Activated naive CD8-positive, alpha-beta T cell (primary cell): Measurements from ENCODE around the gene HNRNPH2.

Experiments used
- H3K27ac Mint-ChIP-seq: one replicate; pipeline ENCODE4 v1.8.0; 2021; ENCODE audit warnings: mixed read lengths
- H3K27me3 Mint-ChIP-seq: one replicate; pipeline ENCODE4 v1.8.0; 2021; ENCODE audit warnings: mixed read lengths
- H3K36me3 Mint-ChIP-seq: one replicate; pipeline ENCODE4 v1.8.0; 2021; ENCODE audit warnings: mixed read lengths
- H3K4me1 Mint-ChIP-seq: one replicate; pipeline ENCODE4 v1.8.0; 2021; ENCODE audit warnings: low read depth, mixed read lengths
- H3K4me3 Mint-ChIP-seq: one replicate; pipeline ENCODE4 v1.8.0; 2021; ENCODE audit warnings: mild to moderate bottlenecking, mixed read lengths
- H3K9me3 Mint-ChIP-seq: one replicate; pipeline ENCODE4 v1.8.0; 2021; ENCODE audit warnings: low read depth, mixed read lengths

Gene HNRNPH2

DNA sequence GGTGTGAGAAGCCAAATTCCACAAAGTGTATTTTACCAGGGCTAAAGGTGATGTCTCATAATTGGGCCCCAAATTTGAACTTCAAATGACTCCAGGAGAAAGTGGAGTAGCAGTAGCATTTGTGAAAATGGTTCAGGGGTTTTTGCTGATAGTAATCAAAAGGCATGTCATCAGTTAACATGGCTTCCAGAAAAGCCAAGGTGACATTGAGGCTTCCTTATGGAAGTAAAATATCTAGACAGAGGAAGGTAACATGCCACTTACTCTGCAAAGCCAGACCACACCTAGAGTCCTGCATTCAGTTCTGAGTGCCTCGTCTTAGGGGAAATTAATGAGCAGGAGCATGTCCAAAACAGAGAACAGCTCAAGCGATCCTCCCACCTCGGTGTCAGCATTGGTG, 19.4 kb upstream of the HNRNPH2 start:
- Mint-ChIP-seq H3K9me3 (no peaks in the 10 kb centered on the region), H3K27ac (no peak overlapping the region), H3K4me1 (peaks cover 10% of the 10 kb centered on the region), H3K4me3 (no peak overlapping the region), H3K27me3 (no peaks in the 10 kb centered on the region), H3K36me3 (peaks cover 17% of the 10 kb centered on the region)

DNA sequence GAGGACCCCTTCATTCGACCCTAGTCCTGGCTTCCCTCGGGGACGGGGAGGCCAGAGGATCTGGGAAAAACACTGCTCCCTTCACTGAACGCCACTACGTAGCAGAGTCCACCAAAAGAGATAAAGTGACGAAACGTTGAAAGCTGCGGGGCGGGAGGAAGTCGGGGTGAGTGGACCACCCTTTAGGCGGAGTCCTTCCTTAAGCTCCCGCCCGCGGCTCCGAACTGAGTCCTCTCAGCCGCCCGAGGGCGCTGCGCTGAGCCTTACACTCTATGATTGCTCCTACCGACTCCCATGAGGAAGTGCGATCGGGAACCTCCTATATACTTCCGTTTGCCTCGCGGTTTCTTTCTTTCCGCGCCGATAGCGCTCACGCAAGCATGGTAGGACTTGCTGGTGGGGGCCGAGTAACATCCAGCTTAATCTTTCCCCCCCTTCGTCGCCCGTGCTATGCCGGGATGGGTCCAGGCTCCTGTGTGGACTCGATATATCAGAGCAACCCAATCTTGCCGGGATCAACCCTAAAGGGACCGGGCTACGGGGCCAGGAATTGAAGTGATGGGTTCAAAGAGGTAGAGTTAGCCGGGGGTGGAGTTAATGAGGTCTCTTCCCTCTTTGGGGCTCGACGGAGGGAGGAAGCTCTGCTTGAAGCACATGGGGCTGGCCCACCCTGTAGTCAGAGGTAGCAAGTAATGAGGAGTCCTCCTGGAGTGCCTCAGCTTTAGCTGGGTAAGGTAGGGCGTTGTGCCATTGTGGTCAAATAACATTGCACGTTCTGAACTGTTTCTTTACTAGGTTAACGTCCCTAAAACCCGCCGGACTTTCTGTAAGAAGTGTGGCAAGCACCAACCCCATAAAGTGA, 17.1 kb upstream of the HNRNPH2 start, which contains the start of gene RPL36A:
RPL36A (plus strand) TSS at position 348 of the 862 bp plus-strand sequence; CDS start at position 381, 33 bp downstream.
- Mint-ChIP-seq H3K27me3 (no peaks in the 10 kb centered on the region), H3K4me1 (peaks cover 16% of the 10 kb centered on the region), H3K4me3 (peak within 1 kb of the TSS; percentile 95), H3K36me3 (peaks cover 23% of the 10 kb centered on the region), H3K9me3 (no peaks in the 10 kb centered on the region), H3K27ac (peak within 1 kb of the TSS; percentile 99)

DNA sequence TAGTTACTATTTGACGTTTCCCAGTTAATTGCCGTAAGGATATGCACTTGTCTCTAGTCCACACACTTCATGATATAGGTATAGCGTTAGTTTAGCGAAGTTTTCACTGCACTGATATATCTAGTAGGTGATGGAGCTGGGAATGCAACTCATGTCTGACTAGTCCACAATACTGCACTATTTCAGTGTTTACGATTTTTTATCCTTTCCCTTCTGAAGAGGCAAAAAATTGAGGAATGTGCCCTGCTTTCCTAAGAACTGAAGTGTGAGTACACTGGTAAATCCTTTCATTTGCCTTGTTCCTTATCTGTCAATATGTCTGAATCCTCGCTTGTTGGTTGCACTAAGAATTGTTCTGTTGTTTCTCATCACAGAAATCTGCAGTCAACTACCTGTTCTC, 16.2 kb upstream of the HNRNPH2 start:
- H3K36me3 Mint-ChIP-seq = peaks cover 23% of the 10 kb centered on the region
- H3K4me3 Mint-ChIP-seq = peak overlapping the region; percentile 95

DNA sequence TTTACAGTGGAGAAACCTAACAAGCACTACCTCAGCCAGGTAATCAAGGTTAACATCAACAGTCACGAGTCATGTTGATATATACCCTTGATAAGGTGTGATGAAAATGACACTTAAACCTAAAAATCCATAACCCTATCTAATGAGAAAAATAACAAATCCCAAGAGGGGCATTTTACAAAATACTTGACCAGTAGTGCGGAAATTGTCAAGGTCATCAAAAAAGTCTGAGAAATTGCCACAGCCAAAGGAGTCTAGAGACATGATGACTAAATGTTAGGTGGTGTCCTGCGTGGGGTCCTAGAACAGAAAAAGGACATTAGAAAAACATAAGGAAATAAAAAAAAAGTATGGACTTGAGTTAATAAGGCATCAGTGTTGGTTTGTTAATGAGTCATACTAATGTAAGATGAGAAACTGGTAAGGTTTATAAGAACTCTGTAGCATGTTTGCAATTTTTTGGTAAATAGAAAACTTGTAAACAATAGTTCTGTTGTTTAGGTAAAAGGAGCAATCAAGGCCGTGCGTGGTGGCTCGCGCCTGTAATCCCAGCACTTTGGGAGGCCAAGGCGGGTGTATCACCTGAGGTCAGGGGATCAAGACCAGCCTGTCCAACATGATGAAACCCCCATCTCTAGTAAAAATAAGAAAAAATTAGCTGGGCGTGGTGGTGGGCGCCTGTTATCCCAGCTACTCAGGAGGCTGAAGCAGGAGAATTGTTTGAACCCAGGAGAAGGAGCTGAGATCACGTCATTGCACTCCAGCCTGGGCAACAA, 14.3 kb upstream of the HNRNPH2 start:
- peak overlapping the region; percentile 95 for H3K4me3 Mint-ChIP-seq
- H3K27ac Mint-ChIP-seq = peak overlapping the region; percentile 99
- no peaks in the 10 kb centered on the region for H3K9me3 Mint-ChIP-seq
- H3K4me1 Mint-ChIP-seq = peaks cover 16% of the 10 kb centered on the region
- H3K36me3 Mint-ChIP-seq = peaks cover 23% of the 10 kb centered on the region
- no peaks in the 10 kb centered on the region for H3K27me3 Mint-ChIP-seq

More for the DNA sequence above, 16.2 kb upstream of the HNRNPH2 start:
- Mint-ChIP-seq H3K27me3 (no peaks in the 10 kb centered on the region), H3K27ac (peak overlapping the region; percentile 99), H3K9me3 (no peaks in the 10 kb centered on the region), H3K4me1 (peaks cover 16% of the 10 kb centered on the region)

DNA sequence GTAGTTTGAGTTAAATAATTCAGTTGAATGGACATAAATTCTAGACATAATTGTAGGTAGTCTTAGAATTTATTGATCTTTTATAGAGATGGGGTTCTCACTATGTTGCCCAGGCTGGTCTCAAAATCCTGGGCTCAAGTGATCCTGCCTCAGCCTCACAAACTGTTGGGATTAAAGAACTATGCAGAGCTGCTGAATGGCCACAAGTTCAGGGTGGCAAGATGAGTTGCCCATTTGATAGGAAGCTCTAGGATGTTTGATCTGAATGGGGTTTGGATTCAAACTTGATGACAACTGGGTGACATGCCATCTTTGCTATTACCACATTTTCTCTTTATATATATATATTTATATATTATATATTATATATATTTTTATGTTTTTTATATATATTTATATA, 13.7 kb upstream of the HNRNPH2 start:
- H3K4me3 Mint-ChIP-seq = peak overlapping the region; percentile 95
- H3K27ac Mint-ChIP-seq = peak overlapping the region; percentile 99
- no peaks in the 10 kb centered on the region for H3K27me3 Mint-ChIP-seq
- H3K4me1 Mint-ChIP-seq = peaks cover 16% of the 10 kb centered on the region
- peaks cover 23% of the 10 kb centered on the region for H3K36me3 Mint-ChIP-seq
- H3K9me3 Mint-ChIP-seq = no peaks in the 10 kb centered on the region

DNA sequence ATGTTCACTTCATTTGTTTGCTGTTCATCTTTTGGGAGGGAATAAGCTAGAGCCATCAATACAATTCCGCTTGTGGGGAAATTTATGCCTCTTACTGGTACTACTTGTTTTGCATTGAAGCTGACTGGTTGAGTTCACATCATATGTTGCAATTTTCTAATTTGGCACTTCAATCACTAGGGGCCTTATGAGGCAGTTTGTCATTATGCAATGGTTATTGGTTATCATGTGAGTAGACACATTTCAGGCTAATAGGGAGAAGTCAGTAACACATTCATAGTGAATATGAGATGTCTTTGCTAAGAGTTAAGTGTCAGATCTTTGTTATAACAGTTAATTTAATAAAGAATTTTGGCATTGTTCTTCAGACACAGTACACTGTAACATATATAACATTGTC, 12.2 kb upstream of the HNRNPH2 start:
- peaks cover 28% of the 10 kb centered on the region for H3K36me3 Mint-ChIP-seq
- H3K27ac Mint-ChIP-seq = peak overlapping the region; percentile 64
- peak overlapping the region; percentile 38 for H3K4me3 Mint-ChIP-seq
- no peaks in the 10 kb centered on the region for H3K9me3 Mint-ChIP-seq
- H3K4me1 Mint-ChIP-seq = peaks cover 12% of the 10 kb centered on the region
- H3K27me3 Mint-ChIP-seq = no peaks in the 10 kb centered on the region

DNA sequence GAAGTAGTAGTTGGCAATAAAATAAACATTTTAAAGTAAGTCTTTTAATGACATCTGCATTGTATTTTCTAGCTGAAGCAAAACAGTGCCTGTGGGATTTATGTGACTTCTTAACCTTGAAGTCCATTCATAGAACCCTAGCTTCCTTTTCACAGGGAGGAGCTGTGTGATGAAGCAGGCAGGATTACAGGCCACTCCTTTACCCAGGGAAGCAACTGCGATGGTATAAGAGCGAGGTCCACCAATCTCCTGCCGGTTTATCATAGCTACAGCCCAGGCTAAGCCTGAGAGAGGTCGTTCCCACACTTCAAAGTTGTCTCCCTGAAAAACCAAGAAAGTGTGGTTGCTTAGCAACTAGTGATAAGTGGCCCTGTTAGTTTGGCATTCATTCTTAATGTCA, 10.2 kb upstream of the HNRNPH2 start:
- no peaks in the 10 kb centered on the region for H3K27me3 Mint-ChIP-seq
- H3K36me3 Mint-ChIP-seq = peaks cover 21% of the 10 kb centered on the region
- no peak overlapping the region for H3K4me3 Mint-ChIP-seq
- H3K9me3 Mint-ChIP-seq = no peaks in the 10 kb centered on the region
- H3K4me1 Mint-ChIP-seq = peaks cover 12% of the 10 kb centered on the region
- no peak overlapping the region for H3K27ac Mint-ChIP-seq

DNA sequence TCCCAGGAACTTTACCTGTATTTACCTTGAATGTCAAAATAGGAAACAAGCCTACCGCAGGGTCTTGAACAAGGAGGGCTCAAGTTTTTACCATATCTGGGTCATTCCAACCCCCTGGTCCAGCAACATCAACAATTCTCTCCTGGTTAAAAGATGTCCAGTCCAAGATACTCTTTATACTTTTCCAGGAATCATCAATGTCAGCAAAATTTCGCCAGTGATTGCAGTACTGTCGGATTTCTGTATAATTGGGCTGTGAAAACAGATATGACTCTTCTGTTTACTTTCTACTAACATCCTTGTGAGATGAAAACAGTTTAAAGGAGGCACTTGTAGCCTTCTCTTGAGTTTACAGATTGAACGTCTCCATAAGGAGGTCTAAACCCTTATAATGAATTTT, 9.3 kb upstream of the HNRNPH2 start:
- peaks cover 13% of the 10 kb centered on the region for H3K36me3 Mint-ChIP-seq
- H3K27ac Mint-ChIP-seq = no peak overlapping the region
- H3K27me3 Mint-ChIP-seq = no peaks in the 10 kb centered on the region
- H3K9me3 Mint-ChIP-seq = no peaks in the 10 kb centered on the region
- peaks cover 5% of the 10 kb centered on the region for H3K4me1 Mint-ChIP-seq
- H3K4me3 Mint-ChIP-seq = no peak overlapping the region

DNA sequence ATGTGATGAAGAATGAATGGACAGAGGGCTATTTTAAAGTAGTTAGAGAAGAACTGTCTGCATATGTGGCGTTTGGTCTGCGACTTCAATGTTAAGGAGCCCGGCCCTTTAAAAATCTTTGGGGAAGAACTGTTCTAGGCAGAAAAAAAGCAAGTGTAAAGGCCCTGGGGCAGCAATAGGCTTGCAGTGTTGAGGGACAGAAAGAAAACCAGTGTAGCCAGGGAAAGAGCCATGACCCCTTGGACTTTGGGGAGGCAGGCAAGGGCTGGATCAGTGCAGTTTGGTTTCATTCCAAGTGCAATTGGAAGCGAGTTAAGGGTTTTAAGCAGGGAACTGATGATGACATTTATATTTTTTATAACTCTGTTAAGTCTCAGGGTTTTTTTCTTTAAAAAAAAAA, 8.2 kb upstream of the HNRNPH2 start:
- H3K27ac Mint-ChIP-seq = no peak overlapping the region
- peaks cover 3% of the 10 kb centered on the region for H3K4me1 Mint-ChIP-seq
- H3K36me3 Mint-ChIP-seq = peaks cover 14% of the 10 kb centered on the region
- no peaks in the 10 kb centered on the region for H3K9me3 Mint-ChIP-seq
- no peak overlapping the region for H3K4me3 Mint-ChIP-seq
- no peaks in the 10 kb centered on the region for H3K27me3 Mint-ChIP-seq

DNA sequence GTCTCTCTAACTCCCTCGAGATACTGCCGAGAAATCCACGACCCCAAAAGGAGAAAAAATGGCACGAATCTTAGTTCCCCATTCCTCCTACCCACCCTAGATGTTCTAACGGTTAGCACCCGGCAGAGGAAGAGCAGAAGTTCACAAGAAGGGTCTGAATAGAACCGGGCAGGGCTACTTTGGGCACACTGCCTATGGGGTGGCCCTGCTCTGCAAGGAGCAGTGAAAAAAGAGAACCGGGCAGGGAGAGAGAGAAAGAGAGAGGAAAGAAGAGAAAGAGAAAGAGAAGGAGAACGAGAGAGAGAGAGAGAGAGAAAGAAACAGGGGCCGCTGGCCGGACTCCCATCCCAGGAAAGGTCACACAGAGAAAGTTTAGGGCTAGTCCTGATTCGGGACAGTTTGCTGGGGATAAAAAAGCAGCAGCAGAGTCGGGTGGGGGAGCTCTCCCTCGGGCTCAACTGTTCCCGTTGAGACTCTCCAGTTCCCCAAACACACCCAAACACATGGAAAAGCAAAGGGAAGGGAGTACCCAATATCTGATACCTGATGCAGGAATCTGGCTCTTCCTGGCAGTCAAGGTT, 765 bp upstream of the HNRNPH2 start:
- peaks cover 29% of the 10 kb centered on the region for H3K4me1 Mint-ChIP-seq
- H3K36me3 Mint-ChIP-seq = peaks cover 7% of the 10 kb centered on the region
- peak overlapping the region; percentile 97 for H3K4me3 Mint-ChIP-seq
- no peaks in the 10 kb centered on the region for H3K27me3 Mint-ChIP-seq
- no peaks in the 10 kb centered on the region for H3K9me3 Mint-ChIP-seq
- H3K27ac Mint-ChIP-seq = peak overlapping the region; percentile 98

DNA sequence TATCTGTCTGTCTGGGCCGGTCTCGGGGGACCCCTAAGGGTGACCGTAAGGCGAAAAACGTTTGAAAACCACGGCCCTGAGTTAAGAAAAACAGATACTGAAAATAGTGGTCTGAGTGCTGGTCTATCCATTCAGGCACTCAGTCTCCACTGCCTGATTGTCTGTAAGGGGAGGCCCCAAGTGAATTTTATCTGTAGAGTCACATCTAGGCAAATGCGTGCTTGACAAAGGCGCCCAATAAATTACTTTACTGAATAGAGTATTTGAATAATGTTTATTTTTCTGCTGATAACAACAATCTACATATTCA, 465 bp downstream of the HNRNPH2 start:
- peaks cover 9% of the 10 kb centered on the region for H3K36me3 Mint-ChIP-seq
- H3K9me3 Mint-ChIP-seq = no peaks in the 10 kb centered on the region
- peak overlapping the region; percentile 97 for H3K4me3 Mint-ChIP-seq
- H3K27ac Mint-ChIP-seq = peak overlapping the region; percentile 98
- no peaks in the 10 kb centered on the region for H3K27me3 Mint-ChIP-seq
- peaks cover 37% of the 10 kb centered on the region for H3K4me1 Mint-ChIP-seq

DNA sequence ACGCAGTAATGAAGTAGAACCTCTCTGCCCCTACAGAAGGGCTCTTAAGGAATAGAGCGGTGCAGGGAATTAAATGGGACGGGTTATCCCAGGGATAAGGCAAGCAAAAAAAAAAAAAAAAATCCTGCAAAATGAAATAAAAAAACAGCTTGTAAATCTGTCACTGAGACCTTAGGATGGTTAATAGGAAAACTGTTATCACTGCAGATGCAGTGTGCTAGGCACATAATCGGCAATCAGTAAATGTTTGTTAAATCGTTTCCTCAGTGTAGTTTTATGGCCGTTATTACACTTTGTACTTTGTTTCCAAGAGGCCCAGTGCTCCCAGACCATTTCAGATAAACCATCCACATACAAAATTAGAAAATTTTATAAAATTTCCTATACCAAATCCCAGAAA, 1.0 kb downstream of the HNRNPH2 start:
- H3K9me3 Mint-ChIP-seq = no peaks in the 10 kb centered on the region
- H3K4me1 Mint-ChIP-seq = peaks cover 37% of the 10 kb centered on the region
- H3K4me3 Mint-ChIP-seq = peak overlapping the region; percentile 97
- no peaks in the 10 kb centered on the region for H3K27me3 Mint-ChIP-seq
- peaks cover 8% of the 10 kb centered on the region for H3K36me3 Mint-ChIP-seq
- H3K27ac Mint-ChIP-seq = peak overlapping the region; percentile 87

DNA sequence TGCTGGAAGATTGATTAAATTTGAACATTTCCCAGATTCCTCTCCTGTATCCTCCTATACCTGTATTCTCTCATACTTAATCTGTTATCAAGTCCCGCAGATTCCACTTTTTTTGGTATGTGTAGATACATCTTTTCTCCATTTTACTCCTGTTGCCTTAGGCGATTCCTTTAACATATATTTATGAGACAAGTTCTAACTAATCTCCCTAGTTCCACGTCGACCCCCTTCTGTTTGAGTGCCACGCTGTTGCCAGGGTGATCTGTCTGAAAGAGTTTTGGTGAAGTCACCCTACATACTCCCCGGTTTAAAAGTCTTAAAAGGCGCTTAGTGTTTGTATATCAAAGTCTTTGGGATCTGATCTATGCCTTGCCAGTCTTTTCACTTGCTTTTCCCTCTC, 2.4 kb downstream of the HNRNPH2 start:
- peaks cover 7% of the 10 kb centered on the region for H3K36me3 Mint-ChIP-seq
- H3K27ac Mint-ChIP-seq = peak overlapping the region; percentile 86
- H3K4me3 Mint-ChIP-seq = peak overlapping the region; percentile 82
- peaks cover 41% of the 10 kb centered on the region for H3K4me1 Mint-ChIP-seq
- H3K9me3 Mint-ChIP-seq = no peaks in the 10 kb centered on the region
- no peaks in the 10 kb centered on the region for H3K27me3 Mint-ChIP-seq

DNA sequence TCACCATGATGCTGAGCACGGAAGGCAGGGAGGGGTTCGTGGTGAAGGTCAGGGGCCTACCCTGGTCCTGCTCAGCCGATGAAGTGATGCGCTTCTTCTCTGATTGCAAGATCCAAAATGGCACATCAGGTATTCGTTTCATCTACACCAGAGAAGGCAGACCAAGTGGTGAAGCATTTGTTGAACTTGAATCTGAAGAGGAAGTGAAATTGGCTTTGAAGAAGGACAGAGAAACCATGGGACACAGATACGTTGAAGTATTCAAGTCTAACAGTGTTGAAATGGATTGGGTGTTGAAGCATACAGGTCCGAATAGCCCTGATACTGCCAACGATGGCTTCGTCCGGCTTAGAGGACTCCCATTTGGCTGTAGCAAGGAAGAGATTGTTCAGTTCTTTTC, 4.0 kb downstream of the HNRNPH2 start:
- Mint-ChIP-seq H3K27ac (no peak overlapping the region), H3K27me3 (no peaks in the 10 kb centered on the region), H3K4me3 (no peak overlapping the region), H3K4me1 (peaks cover 42% of the 10 kb centered on the region), H3K9me3 (no peaks in the 10 kb centered on the region), H3K36me3 (peaks cover 7% of the 10 kb centered on the region)
